ENCODE results near the gene FNDC5.

Gene FNDC5

DNA sequence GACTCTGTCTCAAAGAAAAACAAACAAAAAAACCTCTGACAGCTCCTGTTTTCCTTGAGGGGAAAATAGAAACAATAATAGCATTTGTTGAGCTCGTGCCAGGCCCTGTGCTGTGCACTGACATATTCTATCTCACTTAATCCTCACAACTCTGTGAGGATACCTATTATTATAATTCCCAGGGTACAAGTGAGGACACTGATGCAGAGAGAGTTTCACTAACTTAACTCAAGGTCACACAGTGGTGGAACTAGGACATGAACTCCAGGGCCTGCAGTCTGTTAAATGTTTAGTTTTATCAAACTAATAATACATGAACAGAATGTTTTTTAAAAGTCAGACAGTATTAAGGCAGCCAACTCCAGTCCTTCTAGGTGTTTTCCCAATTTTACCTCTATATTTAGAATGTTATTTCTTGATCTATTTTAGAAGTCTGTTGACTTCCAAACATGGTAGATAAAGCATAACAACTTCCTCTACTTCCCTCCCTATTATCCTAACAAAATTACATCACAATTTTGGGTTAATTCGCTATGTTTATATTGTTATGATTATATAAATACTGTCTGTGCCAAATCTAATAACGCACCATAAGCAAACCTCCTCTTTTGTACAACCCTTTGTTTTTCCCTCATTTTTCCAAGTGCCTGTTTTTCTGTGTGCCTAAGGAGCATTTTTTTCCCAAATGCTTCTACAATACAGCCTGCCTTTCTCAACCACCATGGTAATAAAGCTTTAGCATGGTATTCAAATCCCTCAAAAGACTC is 4.9 kb downstream of the FNDC5 start:
- no peak for DNase-seq (ENCODE audit: low read depth in 2 of 2)

DNA sequence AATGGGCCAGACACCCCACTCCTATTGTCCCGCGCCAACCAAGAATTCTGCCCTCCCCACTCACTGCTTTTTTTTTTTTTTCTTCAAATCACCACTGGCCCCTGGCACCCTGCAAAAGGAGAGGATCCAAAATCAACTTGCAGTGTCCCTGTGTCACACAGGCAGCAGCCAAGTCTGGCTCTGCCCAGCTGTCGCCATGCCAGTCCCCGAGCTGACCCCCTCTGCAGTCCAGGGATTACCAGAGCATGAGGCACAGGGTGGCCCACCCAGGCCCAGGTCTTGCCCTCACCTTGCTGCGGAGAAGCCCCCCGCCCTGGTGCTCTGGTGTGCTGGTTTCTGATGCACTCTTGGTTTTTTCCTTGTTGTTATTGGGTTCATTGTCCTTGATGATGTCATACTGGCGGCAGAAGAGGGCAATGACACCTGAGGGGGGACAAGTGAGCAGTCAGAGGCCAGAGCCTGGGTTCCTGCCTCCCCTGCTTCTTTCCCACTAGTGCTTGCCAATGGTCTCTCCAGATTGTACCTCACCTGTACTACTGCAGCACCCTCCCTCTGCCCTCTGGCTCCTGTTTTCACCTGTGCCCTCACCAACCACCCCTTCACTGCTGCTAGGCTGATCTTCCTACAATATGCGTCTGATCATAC is 6.2 kb downstream of the FNDC5 start:
- DNase-seq (ENCODE audit: low read depth in 2 of 2): no peak

DNA sequence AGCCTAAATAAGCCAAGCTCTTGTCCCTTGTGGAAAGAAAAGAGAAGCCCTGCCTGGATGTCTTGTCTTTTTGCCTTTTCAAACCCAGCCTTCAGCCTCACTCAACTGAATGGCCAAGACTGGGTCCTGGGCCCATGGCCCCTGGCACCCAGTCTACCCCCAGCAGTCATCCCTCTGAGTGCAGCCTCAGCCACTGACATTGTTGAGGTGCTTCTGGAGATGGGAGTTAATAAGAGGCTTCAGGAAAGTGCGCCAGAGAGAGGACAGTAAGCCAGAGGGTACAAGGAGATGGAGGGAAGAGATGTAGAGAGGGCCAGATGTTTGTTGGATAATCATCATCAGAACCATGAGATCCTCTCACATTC is 6.8 kb downstream of the FNDC5 start:
- DNase-seq (ENCODE audit: low read depth in 2 of 2): no peak

DNA sequence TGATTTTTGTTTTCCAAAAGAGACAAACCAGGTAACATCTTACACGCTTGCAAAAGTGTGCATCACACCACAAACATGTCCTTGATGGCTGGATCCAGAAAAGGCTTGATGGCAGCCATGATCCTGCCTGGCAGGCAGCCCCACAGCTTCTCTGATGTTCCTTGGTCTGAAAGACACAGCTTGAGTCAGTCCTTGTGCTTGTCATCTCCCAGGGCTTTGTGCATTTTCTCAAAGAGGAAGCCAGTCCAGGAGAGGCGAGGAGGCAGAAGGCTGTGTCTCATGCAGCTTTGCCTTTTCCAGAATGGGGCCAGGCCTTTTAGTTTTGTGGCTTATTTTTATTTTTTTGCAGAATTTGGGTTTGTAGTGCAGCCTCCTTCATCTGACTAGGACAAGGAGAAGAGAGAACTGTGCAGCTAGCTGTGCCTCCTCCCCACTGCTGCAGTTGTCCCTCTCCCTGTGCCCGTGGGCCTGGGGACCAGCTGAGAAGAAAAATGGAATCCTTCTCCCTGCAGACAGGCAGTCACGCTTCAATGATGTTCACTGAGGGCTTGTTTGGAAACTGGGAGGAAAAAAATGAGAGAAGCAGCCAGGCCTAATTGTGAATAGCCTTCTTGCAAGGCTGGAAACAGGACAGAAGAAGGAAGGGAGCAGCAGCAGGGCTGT is 7.4 kb downstream of the FNDC5 start:
- no peak for DNase-seq (ENCODE audit: low read depth in 2 of 2)

DNA sequence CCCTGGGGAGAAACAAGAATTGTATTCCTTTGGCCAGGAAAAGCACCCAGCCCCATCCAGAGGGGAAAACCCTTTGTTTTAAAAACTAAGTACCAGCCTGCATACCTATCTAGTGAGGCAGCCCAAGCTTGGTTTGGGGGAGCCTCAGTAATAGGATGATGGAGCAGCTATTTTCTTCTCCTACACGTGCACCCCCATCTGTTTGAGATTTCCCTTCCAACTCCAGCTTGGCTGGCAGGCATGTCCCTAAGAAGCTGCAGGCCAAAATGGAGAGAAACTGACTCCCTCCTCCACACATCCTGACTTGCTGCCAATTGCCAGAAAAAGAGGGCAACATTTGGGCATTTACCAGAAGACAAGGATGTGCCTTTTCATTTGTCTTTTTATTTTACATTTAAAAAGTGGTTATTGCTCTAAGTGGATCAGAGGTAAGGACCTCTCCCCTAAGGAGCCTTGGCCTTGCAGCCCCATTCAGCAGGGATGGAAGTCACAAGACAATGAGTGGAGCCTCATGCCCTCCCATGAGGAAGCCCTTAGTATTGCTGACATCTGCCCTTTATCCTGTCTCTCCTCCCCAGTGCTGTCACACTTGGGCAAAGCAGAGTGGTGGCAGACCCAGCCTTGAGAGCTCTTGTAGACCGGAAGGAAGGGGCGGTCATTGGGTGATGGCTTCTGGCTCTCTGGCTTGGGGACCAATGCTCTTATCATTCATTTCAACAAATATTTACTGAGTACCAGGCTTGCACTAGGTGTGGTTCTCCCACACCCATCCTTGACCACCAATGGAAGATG is 8.6 kb downstream of the FNDC5 start:
- no peak for DNase-seq (ENCODE audit: low read depth in 2 of 2)

DNA sequence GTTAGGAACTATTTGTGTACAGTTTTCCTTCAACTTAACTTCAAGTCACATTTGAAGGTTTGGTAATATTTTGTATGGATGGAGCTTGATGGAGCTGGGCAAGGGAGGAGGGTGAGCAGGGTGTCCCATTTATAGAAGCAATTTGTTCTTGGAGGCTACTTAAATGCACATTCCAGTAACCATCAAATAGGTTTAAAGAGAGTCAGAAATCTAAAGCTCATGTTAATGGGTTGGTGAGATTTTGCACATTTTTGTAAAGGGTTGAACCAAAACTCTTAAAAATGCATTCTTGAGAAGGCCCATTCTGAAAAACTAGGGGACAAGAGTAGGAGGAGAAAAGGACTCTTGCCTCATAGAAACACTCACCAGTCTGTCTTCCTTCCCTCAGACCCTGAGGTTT is 10.1 kb downstream of the FNDC5 start:
- DNase-seq (ENCODE audit: low read depth in 2 of 2): no peak

DNA sequence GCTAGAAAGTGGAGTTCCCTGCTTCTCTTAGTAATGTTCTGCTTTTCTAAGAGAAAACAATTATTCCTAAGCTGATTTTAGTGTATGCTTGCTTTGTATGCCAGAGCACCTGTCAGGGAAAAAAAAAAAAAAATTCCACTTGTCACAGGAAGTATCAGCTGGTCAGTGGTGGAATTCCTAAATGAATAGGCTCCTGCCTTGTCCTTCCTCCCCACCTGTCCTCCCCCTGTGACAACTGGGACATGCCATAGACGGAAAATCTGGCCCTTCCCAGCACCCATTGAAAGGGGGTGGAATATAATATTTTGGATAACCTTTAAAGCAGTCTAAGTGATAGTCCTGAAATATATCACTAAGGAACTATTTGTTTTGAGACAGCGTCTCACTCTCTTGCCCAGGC is 10.8 kb downstream of the FNDC5 start:
- no peak for DNase-seq (ENCODE audit: low read depth in 2 of 2)

DNA sequence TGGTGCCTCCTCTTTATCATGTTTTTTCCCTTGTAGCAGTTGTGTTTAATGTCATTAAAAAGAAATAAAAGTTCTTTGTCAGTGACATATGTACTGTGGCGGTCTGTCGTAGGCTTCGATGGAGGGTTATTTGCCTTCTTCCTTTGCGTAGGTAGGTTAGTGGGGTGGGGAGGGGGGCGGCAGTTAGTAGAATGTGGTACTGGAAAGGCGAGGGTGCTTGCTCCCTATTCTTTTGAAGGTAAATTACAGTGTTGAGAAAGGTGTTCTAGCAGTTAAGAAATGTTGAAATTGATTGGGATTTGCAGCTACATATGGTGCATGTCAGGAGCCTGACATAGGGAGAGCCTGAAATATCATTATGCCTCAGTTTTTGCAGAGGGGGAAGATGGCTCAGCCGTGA is 11.9 kb downstream of the FNDC5 start:
- DNase-seq (ENCODE audit: low read depth in 2 of 2): no peak

DNA sequence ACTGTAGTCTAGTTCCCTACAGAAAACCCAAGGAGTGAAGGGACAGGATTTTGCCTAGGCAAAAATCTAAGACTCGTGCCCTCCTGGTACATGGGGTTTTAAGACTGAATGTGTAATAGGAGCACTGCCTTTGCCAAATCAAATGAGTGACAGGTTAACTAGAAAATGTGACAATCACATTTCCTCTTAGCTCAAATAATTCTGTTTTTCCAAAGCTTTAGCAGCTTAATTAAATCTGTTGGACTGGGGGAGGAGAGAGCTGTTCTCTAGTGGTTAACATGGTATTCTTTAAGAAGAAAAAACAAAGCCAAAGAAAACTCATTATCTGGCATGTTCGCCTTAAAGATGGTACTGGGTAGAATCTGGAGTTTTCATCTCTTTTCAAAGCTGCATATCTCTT is 12.6 kb downstream of the FNDC5 start:
- no peak for DNase-seq (ENCODE audit: low read depth in 2 of 2)

DNA sequence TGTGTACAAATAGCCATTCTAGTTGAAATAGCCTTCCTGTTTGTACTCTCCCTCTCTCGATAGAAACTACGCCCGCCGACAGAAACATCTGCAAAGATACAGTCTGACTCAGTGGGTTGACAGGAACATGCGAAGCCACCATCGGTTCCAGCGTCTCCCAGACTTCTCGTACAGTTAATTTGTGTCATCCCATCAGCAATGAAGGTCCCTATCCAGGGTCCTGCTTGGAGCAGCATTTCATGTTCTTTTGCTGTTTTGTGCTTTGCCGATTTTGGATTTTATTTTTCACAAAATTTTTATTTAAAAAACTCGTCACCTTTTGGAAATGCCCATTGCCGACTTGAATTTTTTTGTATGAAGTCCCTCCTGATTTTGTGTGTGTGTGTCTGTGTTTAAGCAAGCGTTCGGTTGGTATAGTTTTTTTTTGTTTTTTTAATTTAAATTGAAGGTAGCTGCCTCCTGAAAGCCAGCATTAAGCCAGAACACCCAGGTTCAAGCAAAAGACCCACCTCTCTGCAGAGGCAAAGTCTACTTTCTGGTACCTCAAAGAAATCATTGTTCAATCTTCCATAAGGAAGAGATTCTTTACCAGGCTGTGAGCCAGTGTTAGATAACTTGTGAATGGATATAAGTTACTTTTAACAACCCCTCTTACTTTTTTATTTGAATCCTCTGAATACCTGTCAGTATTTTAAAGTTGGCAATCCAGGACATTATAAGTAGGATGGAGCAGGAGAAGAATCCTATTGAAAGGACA is 14.7 kb downstream of the FNDC5 start:
- no peak for DNase-seq (ENCODE audit: low read depth in 2 of 2)

DNA sequence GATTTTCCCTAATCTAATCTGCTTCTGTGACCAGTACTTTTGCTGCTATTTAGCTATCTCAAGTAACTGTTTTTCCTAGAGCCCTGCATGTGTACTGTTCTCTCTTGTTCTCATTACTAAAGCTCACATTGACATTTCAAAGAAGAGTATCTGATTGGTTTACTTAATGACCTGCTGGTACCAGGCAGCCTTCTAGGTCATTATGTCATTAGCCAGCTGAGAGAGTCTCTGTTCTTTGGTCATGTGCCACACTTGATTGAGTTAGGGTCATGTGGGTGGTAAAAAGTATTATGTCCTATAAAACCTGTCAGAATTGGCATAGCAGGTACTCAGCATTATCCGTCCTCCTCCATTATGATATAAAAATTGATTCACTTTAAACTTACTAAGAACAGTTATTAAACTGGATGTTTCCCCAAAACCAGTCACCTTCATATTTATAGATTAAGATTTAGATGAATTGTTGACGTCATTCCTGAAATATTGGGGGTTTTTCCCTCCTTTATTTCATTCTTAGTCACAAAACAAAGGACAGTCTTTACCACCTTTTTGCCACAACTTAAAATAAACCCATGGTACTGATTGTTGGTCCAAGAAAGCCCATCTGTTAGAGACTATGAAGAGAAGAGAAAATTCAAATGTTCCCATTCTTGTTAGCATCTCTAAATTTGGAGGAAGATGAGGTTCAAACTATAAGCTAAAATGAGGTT is 22.2 kb downstream of the FNDC5 start:
- no peak for DNase-seq (ENCODE audit: low read depth in 2 of 2)

DNA sequence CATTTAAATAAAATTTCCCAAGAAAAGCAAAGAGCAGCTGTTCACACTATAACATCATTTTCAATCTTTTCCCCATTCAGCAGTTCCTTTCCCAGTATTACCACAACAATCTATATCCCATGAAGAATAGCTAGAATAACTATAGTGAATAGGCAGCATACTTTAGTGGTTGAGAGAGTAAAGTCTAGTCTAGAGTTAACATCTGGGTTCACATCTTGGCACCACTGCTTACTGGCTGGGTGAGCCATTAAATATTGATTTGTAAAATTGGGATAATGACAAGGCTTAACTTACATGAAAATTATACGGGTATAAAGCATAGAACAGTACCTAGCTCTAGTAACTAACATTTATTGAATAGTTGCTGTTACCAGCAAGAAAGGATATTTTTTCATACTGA is 38.8 kb downstream of the FNDC5 start:
- DNase-seq (ENCODE audit: low read depth in 2 of 2): no peak

DNA sequence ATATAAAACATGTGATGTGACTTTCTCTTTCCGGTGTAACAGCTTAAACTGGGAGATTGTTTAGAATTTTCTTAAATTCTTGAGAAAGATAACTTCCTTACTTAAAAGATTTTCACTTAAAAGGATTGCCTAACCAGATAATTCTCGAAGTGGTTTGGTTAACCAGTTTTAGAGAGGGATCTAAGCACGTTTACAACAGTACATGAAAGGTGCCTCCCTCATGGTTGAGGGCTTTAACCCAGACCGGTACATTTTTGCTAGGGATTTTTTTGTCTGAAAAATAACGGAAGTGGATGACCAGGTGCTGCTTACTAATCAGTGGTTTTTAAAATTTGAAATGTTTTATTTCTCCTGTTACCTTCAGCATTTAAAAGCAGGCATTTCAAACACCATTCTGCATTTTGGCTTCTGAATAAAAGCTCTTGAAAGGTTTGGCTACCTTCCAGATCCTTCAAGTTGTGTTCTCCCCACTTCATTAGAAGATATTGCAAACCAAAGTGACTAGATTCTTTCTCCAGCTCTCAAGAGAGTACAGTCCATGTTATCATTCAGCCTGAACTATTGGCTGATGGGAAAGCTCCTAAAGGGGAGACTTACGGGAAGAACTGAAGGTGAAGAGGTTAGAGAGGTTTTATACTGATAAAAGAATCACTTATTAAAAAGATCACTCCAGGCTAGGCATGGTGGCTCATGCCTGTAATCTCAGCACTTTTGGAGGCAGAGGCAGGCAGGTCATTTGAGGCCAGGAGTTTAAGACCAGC is 40.4 kb downstream of the FNDC5 start:
- no peak for DNase-seq (ENCODE audit: low read depth in 2 of 2)

DNA sequence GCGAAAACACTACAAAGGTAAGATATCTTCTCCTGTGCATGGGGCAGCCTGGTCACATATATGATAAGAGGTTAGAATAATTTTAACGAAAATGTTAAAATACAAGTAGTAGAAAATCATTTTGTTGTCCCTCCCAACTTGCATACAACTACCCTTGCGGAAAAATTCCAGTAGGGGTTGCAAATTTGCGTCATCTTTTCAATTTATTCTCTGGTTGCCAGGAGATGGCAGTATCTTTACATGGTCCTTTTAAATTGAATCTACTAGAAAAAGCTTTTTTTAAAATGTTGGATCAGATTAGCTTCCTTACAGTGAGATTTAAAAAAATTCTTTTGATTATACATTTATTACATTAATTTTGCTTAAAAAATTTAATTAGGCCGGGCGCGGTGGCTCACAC is 42.4 kb downstream of the FNDC5 start:
- DNase-seq (ENCODE audit: low read depth in 2 of 2): no peak

DNA sequence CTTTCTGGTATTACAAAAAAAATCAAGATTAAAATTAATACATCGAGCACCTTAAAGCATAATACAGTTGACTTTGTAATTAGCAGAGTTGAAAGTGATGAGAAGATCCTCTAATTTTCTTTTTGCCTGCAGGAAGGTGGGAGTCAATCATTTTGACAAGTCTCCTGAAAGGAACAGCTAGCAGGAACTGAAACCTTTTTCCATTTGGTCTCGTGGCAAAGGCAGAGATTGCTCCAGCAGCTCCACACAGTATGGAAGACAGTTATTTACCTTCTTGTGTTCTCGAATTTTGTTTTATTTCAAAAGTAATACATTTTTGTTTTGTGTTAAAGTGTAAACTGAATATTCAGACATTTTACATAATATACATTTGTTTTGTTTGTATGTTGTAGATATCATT is 45.5 kb downstream of the FNDC5 start:
- no peak for DNase-seq (ENCODE audit: low read depth in 2 of 2)

DNA sequence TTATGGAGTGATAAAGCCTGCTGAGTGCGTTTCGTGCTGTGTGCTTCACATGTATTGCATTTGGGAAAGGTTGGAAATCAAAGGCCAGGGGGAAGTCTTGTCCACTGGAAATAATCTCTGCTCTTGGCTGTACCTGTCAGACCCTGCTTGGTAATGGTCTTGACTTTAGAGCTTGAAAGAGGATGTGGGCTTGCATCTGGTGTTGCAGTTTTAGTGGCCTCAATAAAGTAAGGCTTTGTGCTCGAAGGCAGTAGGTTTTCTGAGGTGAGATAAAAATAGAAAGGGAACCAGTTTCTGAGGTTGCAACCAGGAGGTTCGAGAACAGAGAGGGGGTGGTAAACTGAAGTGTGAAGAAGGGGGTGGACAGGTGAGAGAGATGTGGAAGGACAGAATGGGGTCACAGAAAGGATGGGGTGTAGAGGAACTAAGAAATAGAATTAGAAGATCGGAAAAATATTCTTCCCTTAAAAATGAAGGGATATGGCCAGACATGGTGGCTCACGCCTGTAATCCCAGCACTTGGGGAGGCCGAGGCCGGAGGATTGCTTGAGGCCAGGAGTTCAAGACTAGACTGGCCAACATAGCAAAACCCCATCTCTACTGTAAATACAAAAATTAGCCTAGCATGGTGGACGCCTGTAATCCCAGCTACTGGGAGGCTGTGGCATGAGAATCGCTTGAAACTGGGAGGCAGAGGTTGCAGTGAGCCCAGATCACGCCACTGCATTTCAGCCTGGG is 51.7 kb downstream of the FNDC5 start:
- DNase-seq (ENCODE audit: low read depth in 2 of 2): no peak

DNA sequence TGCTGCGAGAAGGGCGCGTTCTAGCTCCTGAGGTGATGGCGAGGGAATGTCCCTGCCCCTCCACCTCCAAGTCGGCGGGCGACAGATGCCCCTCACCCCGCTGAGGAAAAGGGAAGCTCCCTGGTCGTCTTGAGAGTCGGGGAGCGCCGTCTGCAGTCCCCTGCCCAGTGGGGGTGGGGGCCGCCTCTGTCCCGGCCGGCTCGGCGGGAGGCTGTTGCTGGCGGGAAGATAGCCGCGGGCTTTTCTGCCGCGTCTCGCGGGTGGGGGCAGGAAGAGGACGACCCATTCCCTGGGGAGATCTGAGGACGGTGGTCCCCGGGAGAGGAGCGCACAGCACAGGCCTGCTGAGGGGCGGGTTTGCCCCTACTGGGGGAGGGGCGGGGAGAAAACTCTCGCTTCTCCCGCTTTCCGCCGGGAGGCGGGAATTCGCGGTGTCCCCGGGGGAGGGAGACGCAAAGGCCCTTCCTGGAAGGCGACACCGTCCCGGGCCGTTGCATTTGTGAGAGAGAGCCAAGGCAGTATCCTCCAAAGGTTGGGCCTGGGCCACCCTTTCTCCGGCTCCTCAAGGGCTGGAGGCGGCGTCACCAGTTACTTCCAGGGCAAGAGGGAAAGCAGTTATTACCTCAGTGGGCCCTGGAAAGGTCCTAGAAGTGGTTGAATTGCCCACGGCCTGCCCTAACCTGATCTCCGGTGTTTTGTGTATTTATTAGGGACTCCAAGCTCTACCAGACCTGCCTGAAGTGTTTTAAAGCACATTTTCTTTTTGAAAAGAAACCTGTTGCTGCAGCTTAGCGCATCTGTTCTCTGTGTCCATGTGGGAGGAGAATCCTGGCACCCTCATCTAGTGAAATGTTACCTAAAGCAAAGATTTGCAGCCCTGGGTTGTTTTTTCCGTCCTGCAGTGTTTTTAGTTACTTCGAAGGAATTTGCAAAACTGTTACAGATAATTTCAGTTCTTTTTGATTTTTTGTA is 52.6 kb downstream of the FNDC5 start:
- DNase-seq (ENCODE audit: low read depth in 2 of 2): peak in 1 of 2 donors; percentile 16

DNA sequence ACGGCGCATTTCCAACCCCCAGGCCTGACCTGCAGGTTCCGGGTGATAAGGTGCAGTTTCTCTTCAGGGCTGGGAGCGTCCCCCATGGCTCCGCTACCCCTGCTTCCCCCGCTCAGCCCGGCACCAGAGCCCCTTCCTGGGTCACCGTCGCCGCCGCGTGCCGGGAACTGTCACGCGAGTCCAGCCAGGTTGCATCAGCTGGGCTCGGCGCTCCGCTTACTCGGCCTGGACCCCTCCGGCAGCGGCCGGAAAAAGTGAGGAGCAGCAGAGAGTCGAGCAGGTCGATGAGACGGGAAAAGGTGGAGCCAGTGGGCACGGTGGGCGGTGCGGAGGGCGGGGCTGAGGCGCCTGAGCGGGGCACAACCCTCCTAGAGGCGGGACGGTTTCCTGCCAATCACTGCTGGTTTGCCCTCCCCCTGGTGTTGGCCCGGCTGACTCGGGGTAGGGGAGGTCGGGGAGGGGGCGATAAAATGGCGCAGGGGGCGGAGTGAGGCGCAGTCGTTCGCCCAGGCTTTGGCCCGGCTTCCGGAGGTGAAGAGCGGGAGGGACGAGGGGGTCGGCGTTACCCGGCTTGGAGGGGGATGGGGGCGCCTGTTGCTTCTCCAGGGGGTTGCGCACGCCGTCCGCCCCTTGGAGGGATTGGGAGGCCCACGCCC is 53.4 kb downstream of the FNDC5 start, which contains the start of the genes S100PBP and YARS1:
Gene S100PBP, plus strand, starts transcription at position 495 of the 656 bp plus-strand sequence. CDS start 8,447 bp downstream, outside the sequence.
Gene YARS1, minus strand, starts transcription at position 200 of the 656 bp plus-strand sequence. Its CDS starts 114 bp downstream, at position 86.
- peak; percentile 99 for DNase-seq (ENCODE audit: low read depth in 2 of 2)

Data from stimulated activated CD8-positive, alpha-beta memory T cell treated with anti-CD3 and anti-CD28 coated beads, Interleukin-7, amount 100 ng/mL, for 4 hours (primary cell).